ENCODE measurements around the gene ASH1L. TPM values are rescaled to one million over a fixed set of nuclear protein-coding genes. Genes with fewer than 3 reads are reported as not detected.

Gene ASH1L
- total RNA-seq, 1 experiment from 2014 or later, result 30.5 TPM

DNA sequence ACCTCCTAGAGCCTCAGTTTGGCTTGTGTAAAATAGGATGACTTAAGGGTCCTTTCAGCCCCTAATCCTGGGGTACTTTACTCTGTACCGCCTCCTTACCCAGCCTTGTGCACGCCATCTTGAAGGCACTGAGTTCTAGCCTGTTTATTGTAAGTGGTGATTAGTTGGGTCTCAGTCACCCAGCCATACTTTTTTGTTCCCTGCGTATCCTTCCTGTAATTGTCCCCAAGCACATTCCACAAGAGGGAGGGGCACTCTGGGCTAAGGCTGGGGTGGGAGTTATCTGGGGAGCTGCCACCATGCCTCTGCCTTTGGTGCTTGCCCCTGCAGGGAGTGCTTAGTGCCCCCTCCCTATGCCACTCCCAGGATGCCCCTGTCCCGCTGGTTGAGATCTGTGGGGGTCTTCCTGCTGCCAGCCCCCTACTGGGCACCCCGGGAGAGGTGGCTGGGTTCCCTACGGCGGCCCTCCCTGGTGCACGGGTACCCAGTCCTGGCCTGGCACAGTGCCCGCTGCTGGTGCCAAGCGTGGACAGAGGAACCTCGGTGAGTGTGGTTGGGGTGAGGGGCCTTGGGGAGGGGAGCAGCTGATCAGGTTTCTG, 253.1 kb downstream of the ASH1L start:
- H3K27me3 ChIP-seq (ENCODE audit: insufficient read depth, low read length), result no peaks in the 10 kb centered on the region
- peaks cover 0 to 17% of the 10 kb centered on the region in 2 experiments; a peak in 2 of 4 replicates for H3K36me3 ChIP-seq (ENCODE audit: control insufficient read depth in 1 of 2, insufficient read depth in 2 of 2, low read length in 2 of 2)
- no peaks in the 10 kb centered on the region for H4K20me1 ChIP-seq (ENCODE audit: insufficient read depth)
- TF ChIP-seq CBX3 (IDR thresholded peaks at IDR 0.05; ENCODE audit: low read depth), result no peak
- TF ChIP-seq, protein P1, sequence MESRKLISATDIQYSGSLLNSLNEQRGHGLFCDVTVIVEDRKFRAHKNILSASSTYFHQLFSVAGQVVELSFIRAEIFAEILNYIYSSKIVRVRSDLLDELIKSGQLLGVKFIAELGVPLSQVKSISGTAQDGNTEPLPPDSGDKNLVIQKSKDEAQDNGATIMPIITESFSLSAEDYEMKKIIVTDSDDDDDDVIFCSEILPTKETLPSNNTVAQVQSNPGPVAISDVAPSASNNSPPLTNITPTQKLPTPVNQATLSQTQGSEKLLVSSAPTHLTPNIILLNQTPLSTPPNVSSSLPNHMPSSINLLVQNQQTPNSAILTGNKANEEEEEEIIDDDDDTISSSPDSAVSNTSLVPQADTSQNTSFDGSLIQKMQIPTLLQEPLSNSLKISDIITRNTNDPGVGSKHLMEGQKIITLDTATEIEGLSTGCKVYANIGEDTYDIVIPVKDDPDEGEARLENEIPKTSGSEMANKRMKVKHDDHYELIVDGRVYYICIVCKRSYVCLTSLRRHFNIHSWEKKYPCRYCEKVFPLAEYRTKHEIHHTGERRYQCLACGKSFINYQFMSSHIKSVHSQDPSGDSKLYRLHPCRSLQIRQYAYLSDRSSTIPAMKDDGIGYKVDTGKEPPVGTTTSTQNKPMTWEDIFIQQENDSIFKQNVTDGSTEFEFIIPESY (IDR thresholded peaks at IDR 0.05; ENCODE audit: extremely low read depth, insufficient replicate concordance, low read length), result no peak
- TF ChIP-seq, protein P2, sequence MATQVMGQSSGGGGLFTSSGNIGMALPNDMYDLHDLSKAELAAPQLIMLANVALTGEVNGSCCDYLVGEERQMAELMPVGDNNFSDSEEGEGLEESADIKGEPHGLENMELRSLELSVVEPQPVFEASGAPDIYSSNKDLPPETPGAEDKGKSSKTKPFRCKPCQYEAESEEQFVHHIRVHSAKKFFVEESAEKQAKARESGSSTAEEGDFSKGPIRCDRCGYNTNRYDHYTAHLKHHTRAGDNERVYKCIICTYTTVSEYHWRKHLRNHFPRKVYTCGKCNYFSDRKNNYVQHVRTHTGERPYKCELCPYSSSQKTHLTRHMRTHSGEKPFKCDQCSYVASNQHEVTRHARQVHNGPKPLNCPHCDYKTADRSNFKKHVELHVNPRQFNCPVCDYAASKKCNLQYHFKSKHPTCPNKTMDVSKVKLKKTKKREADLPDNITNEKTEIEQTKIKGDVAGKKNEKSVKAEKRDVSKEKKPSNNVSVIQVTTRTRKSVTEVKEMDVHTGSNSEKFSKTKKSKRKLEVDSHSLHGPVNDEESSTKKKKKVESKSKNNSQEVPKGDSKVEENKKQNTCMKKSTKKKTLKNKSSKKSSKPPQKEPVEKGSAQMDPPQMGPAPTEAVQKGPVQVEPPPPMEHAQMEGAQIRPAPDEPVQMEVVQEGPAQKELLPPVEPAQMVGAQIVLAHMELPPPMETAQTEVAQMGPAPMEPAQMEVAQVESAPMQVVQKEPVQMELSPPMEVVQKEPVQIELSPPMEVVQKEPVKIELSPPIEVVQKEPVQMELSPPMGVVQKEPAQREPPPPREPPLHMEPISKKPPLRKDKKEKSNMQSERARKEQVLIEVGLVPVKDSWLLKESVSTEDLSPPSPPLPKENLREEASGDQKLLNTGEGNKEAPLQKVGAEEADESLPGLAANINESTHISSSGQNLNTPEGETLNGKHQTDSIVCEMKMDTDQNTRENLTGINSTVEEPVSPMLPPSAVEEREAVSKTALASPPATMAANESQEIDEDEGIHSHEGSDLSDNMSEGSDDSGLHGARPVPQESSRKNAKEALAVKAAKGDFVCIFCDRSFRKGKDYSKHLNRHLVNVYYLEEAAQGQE (IDR thresholded peaks at IDR 0.05; ENCODE audit: low read depth), result no peak
- no peak for TF ChIP-seq SP1 (IDR thresholded peaks at IDR 0.05; ENCODE audit: low read depth)
- TF ChIP-seq, protein P3, sequence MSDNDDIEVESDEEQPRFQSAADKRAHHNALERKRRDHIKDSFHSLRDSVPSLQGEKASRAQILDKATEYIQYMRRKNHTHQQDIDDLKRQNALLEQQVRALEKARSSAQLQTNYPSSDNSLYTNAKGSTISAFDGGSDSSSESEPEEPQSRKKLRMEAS (IDR thresholded peaks at IDR 0.05), result no peak
- TF ChIP-seq JUND (IDR thresholded peaks at IDR 0.05), result no peak
- no peak for TF ChIP-seq TCF7L2 (IDR thresholded peaks at IDR 0.05; ENCODE audit: borderline replicate concordance, extremely low read depth, insufficient read depth, insufficient read length)
- TF ChIP-seq YY1 (IDR thresholded peaks at IDR 0.05; ENCODE audit: extremely low read depth, insufficient replicate concordance, low read depth, low read length), result no peak
- no peak for TF ChIP-seq SIN3A (IDR thresholded peaks at IDR 0.05; ENCODE audit: low read depth)
- TF ChIP-seq SRF (IDR thresholded peaks at IDR 0.05; ENCODE audit: low read depth), result no peak
- TF ChIP-seq POLR2AphosphoS5 (IDR thresholded peaks at IDR 0.05; ENCODE audit: low read depth, low read length), result no peak
- POLR2A ChIA-PET, result no interaction called here
- peak overlapping the region; percentile 96 for H3K9ac ChIP-seq (ENCODE audit: low read length)
- BruUV-seq (replicated peaks), result no TSS peak
- peak overlapping the region; percentile 88 for H3K27ac ChIP-seq (ENCODE audit: low read depth, low read length)
- peak; percentile 6; the same call in 1 of the 2 replicates for ATAC-seq
- peaks cover 8 to 26% of the 10 kb centered on the region in 2 experiments; a peak in 3 of 4 replicates for H3K4me1 ChIP-seq (ENCODE audit: control insufficient read depth in 1 of 2, insufficient read depth in 2 of 2, low read length in 2 of 2)
- peak overlapping the region; percentile 89 for H3K4me2 ChIP-seq (ENCODE audit: low read length)
- RAD21 ChIA-PET (ENCODE audit: low non-redundant PET in 1 of 2, low total read pairs in 2 of 2, uncharacterized antibody in 2 of 2, unreplicated experiment in 2 of 2), result no interaction called here
- no peak overlapping the region for H2AFZ ChIP-seq (ENCODE audit: low read depth, low read length, poor library complexity, severe bottlenecking)
- no peaks in the 10 kb centered on the region for H3K9me3 ChIP-seq (ENCODE audit: control insufficient read depth in 1 of 2, insufficient read depth in 1 of 2, low read depth in 1 of 2, low read length in 2 of 2)
- DNase-seq (ENCODE audit: low read depth, low spot score), result no peak
- peak overlapping the region; percentile 82 to 99 for H3K4me3 ChIP-seq (replicated peaks in 1 of 2; ENCODE audit: low read depth in 1 of 2, low read length in 2 of 2)
- CTCF ChIA-PET, result no interaction called here
- peaks cover 47% of the 10 kb centered on the region for H3K79me2 ChIP-seq (ENCODE audit: insufficient read depth, low read length)
- H3K9me2 ChIP-seq (ENCODE audit: insufficient read depth), result no peaks in the 10 kb centered on the region
- intact Hi-C loops (cut with micrococcal nuclease), result loop anchor here (5.0 kb wide), 1 partner anchor 57 kb away; no protein-coding TSS in a partner anchor

Data from HCT116 (cell line).